NCI-H1436 (cell line): ENCODE measurements around the gene DCAF11.

Experiments
- DNase-seq: peaks from one replicate; lab custom pipeline; 2025; lab: John Stamatoyannopoulos, UW

DCAF11 gene

GRCh38 chr14:24079491-24080141, 35.0 kb upstream of the DCAF11 start:
- peak; percentile 9 for DNase-seq

- DNase-seq, result no peak
Observed at GRCh38 chr14:24080142-24080530, 34.4 kb upstream of the DCAF11 start.

DNA sequence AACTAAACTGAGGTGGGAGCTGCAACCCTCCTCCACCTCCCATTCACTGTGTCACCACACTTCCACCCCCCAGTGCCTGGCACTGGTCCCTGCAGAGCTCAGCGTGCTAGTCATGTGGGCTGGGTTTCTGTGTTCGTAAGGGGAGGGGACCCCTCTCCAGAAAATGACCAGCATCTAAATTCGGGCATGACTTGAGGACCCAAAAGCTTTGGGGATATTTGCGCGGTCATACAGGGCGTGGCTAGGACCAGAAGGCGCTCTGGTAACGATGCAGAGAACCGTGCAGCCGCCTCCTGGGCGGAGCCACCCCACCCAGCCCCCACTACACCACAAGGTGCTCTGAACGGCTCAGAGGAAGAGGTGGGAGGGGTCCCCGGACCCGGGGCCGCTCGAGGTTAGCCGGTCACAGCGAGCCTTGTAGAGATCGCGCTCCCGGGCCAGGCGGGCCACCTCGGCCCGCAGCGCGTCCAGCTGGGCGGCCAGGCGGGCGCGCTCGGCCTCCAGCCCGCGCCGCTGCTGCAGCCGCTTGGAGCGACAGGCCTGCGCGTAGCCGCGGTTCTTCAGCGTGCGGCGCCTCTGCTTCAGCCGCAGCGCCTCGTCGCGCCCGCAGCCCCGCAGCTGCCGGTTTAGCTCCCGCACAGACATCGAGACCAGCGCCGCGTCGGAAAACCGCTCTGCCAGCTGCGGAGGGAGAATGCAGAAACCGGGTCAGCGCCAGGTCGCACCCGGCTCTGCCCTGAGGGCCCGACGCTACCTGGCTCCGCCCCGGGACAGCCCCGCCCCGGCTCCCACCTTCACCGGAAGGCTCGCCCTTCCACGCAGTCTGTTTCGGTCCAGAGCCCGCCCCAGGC, 33.5 kb upstream of the DCAF11 start:
- DNase-seq, result peak; percentile 37

DNA sequence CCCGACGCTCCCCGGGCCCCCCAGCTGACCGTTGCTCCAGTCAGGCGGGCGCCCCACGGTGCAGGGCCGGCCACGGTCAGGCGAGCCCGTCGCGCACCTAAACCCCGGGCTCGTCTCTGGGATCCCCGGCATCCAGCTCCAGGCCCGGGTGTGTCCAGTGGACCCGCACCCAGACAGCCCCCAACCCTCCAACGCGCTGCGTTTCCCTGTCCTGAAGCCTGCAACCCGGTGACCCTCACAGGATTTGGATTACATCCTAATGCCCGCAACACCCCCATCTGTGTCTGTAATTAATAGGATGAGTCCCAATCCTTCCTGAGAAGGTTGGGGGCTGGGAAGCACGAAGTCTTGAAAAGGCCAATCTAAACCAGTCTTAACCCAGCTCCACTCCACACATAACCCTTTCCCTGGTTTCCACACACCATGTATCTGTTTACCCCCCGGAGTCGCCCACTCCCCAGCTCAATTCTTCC, 32.8 kb upstream of the DCAF11 start:
- no peak for DNase-seq

GRCh38 chr14:24082411-24083080, 32.0 kb upstream of the DCAF11 start:
- DNase-seq, result no peak

DNA sequence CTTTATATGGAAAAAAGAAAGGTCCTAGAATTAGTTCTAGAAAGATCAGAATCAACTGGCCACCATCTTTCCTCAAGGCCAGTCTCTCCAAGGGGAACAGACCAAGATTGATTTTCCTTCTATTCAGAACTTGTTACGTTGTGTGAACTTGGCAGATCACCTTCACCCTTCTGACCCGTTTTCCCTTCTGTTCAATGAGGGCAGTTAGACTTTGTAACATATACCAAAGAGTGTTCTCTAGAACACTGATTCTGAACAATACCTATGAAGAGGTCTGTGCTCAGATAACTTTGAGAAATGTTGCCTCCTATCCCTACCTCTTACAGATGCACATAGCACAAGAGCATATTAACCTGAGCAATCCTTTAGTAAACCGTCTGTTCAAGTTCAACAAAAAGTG, 31.1 kb upstream of the DCAF11 start:
- no peak for DNase-seq

- DNase-seq, result no peak
Observed at GRCh38 chr14:24084440-24084839, 30.1 kb upstream of the DCAF11 start.

DNA sequence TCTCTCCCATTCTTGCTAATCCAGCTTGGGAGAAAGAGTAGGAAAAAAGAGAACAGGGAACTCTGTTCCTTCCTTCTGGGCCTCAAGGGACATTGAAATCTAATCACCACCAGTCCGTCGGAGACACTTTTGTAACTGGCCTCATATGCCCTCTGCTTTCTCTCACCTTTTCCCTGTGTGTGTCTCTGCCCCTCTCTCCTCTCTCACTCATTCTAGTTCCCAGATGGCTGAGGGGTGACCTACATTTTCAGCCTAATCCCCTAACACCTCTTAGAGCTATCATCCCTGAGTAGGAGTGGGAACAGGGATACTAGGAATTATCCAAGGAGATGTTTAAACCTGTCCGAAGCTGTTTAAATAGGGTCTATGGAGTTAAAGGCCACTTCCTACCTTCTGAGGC, 29.4 kb upstream of the DCAF11 start:
- DNase-seq, result no peak

DNA sequence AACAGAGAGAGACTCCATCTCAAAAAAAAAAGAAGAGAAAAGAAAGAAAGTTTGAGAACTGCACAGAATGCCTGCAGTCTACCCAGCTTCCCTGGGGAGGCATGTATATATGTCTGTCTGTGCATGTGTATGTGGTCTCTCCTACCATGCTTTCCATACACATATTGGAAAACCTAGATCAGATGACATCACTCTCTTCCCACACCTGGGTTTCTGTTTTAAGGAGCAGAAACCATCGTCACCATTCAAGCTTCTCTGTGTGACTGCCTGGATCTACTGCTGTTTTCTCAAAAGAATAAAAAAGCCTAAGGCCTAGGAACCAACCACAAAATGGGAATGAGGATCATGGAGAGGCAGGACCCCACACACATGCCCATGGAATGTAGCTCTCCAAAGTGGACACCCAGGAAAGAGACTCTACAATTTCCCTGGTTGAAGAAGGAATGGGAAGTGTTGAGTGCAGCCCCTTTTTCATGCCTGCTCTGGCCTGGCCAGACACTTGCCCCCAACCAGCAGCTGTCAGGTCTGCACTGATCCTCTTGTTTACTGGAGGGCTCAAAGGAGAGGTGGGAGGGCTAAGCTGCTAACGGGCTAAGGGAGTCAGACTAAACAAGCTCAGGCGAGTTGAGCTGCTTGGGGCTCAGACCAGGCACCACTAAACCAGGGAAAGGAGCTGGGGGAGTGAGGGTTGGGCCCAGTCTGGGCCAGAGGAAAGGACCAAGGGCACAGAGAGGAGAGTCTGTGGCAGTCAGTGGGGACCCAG, 28.2 kb upstream of the DCAF11 start:
- DNase-seq, result no peak

DNA sequence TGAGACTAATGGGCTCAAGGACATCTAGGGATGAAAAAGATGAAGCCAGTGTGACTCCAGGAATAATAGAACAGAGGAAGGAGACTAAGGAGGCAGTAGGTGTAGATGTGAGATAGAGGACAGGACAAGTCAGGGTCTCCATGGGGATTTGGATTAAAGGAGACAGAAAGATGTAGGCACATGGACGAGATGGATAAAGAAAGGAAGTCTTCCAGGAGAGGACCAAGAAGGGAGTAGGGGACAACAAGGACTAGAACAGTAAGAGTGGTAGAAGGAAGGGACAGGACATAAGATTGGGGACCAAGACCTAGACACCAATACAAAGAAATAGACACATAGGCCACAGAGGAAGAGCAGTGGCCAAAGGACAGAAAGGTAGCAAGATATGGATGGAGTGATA, 27.6 kb upstream of the DCAF11 start:
- DNase-seq, result no peak

GRCh38 chr14:24088095-24088494, 26.5 kb upstream of the DCAF11 start:
- no peak for DNase-seq

GRCh38 chr14:24089890-24090289, 24.7 kb upstream of the DCAF11 start:
- DNase-seq, result no peak

DNA sequence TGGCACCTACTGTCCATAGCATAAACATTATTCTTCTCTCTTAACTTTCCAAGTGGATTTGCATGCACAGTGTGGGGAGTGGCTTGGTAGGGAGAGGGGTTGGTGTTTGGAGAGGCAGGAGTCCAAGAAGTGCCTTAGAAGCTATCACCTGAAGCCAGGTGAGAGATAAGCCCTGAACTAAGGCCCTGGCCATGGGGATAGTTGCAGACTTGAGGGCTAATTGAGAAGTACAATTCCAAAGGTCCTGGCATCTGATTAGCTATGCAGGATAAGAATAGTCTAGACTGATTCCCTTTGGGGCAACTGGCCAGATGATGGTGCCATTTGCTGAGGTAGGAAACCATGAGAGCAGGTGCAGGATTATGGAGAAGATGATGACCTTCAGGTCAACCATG, 22.5 kb upstream of the DCAF11 start:
- no peak for DNase-seq

- no peak for DNase-seq
Observed at GRCh38 chr14:24092505-24093206, 21.9 kb upstream of the DCAF11 start.

- no peak for DNase-seq
Observed at GRCh38 chr14:24093207-24093900, 21.2 kb upstream of the DCAF11 start.

- DNase-seq, result peak; percentile 89
Observed at GRCh38 chr14:24093901-24094840, 20.4 kb upstream of the DCAF11 start, which contains the start of gene PCK2. PCK2 (plus strand) TSS chr14:24094311; CDS start chr14:24094406, 95 bp downstream.

DNA sequence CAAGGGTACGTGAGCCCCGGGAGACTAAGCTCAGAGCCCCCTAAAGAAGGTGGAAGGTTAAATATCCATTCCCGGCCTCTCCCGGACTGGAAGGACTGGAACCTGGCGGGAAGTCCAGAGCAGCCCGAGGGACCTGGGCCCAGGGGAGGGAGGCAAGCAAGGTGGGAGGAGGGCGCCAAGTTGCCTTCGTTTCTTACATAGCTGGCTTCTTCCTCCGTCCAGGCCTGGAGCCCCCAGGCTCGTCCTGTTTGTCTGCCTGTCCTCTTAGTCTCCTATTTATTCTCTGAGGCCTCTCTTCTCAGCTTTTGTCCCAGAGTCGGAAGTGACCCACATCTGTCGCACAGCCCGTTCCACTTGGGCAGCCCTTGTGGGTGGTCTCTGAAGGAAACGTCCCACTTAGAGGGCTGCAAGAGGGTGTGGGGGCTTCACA, 19.7 kb upstream of the DCAF11 start:
- no peak for DNase-seq

GRCh38 chr14:24095271-24096068, 19.1 kb upstream of the DCAF11 start:
- DNase-seq, result no peak
